ENCODE data around the gene ADD3. TPM values are rescaled to one million over a fixed set of nuclear protein-coding genes. Genes with fewer than 3 reads are reported as not detected.

ADD3 gene
- total and polyA plus RNA-seq, 4 donors = 15.4 to 55.9 (median 22.8) TPM

DNA sequence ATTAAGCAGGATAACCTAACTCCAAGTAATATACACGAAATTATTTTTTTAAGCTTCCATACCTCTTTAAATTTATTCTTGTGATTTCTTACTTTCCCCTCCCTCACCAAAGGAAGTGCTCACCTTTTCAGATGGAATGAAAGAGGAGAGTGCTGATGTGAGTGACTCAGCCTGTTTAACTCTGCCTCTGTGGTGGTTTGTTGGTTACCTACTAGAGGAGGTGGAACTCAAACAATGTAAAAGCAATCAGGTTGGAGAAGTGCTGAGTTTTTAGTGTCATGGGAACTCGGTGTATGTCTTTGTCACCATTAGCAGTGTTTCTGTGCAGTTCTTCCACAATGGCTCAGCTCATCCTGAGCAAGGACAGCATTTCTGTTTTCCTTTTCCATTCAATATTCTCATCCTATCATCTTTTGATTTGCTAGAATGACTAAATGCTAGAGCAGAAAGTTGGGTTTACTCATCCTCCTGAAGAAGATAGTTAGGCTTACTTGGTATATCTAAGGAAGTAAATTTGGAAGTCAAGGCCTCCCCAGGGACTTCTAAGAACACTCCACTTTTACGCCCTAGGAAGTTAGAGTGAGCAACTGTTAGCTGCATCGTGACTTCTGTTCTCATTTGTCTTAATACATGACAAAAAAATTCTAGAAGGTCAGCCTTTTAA, 6.0 kb downstream of the ADD3 start:
- H3K9ac ChIP-seq (ENCODE audit: low read depth in 1 of 2, low read length in 2 of 2) = no peak overlapping the region
- DNase-seq (ENCODE audit: low spot score) = no peak
- TF ChIP-seq EGR1 (IDR thresholded peaks at IDR 0.05; ENCODE audit: low read depth in 2 of 2) (no peak), RAD21 (IDR thresholded peaks at IDR 0.05) (no peak), MAX (IDR thresholded peaks at IDR 0.05) (no peak), RXRA (IDR thresholded peaks at IDR 0.05) (no peak), YY1 (IDR thresholded peaks at IDR 0.05) (no peak), JUND (IDR thresholded peaks at IDR 0.05) (no peak), NR2F2 (IDR thresholded peaks at IDR 0.05) (no peak), SP1 (IDR thresholded peaks at IDR 0.05) (no peak), GABPA (IDR thresholded peaks at IDR 0.05 in 1 of 2, conservative IDR thresholded peaks at IDR 0.05 in 1 of 2) (no peak), HNF4G (IDR thresholded peaks at IDR 0.05) (no peak), HNF4A (conservative IDR thresholded peaks at IDR 0.05) (no peak), TAF1 (conservative IDR thresholded peaks at IDR 0.05) (no peak), FOXA1 (IDR thresholded peaks at IDR 0.05) (no peak), FOXA2 (IDR thresholded peaks at IDR 0.05) (no peak)
- TF ChIP-seq, protein P1, sequence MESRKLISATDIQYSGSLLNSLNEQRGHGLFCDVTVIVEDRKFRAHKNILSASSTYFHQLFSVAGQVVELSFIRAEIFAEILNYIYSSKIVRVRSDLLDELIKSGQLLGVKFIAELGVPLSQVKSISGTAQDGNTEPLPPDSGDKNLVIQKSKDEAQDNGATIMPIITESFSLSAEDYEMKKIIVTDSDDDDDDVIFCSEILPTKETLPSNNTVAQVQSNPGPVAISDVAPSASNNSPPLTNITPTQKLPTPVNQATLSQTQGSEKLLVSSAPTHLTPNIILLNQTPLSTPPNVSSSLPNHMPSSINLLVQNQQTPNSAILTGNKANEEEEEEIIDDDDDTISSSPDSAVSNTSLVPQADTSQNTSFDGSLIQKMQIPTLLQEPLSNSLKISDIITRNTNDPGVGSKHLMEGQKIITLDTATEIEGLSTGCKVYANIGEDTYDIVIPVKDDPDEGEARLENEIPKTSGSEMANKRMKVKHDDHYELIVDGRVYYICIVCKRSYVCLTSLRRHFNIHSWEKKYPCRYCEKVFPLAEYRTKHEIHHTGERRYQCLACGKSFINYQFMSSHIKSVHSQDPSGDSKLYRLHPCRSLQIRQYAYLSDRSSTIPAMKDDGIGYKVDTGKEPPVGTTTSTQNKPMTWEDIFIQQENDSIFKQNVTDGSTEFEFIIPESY (IDR thresholded peaks at IDR 0.05) = no peak
- TF ChIP-seq, protein P2, sequence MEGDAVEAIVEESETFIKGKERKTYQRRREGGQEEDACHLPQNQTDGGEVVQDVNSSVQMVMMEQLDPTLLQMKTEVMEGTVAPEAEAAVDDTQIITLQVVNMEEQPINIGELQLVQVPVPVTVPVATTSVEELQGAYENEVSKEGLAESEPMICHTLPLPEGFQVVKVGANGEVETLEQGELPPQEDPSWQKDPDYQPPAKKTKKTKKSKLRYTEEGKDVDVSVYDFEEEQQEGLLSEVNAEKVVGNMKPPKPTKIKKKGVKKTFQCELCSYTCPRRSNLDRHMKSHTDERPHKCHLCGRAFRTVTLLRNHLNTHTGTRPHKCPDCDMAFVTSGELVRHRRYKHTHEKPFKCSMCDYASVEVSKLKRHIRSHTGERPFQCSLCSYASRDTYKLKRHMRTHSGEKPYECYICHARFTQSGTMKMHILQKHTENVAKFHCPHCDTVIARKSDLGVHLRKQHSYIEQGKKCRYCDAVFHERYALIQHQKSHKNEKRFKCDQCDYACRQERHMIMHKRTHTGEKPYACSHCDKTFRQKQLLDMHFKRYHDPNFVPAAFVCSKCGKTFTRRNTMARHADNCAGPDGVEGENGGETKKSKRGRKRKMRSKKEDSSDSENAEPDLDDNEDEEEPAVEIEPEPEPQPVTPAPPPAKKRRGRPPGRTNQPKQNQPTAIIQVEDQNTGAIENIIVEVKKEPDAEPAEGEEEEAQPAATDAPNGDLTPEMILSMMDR (IDR thresholded peaks at IDR 0.05; ENCODE audit: low read depth, low read length, missing input control) = no peak
- TF ChIP-seq, protein P3, sequence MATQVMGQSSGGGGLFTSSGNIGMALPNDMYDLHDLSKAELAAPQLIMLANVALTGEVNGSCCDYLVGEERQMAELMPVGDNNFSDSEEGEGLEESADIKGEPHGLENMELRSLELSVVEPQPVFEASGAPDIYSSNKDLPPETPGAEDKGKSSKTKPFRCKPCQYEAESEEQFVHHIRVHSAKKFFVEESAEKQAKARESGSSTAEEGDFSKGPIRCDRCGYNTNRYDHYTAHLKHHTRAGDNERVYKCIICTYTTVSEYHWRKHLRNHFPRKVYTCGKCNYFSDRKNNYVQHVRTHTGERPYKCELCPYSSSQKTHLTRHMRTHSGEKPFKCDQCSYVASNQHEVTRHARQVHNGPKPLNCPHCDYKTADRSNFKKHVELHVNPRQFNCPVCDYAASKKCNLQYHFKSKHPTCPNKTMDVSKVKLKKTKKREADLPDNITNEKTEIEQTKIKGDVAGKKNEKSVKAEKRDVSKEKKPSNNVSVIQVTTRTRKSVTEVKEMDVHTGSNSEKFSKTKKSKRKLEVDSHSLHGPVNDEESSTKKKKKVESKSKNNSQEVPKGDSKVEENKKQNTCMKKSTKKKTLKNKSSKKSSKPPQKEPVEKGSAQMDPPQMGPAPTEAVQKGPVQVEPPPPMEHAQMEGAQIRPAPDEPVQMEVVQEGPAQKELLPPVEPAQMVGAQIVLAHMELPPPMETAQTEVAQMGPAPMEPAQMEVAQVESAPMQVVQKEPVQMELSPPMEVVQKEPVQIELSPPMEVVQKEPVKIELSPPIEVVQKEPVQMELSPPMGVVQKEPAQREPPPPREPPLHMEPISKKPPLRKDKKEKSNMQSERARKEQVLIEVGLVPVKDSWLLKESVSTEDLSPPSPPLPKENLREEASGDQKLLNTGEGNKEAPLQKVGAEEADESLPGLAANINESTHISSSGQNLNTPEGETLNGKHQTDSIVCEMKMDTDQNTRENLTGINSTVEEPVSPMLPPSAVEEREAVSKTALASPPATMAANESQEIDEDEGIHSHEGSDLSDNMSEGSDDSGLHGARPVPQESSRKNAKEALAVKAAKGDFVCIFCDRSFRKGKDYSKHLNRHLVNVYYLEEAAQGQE (IDR thresholded peaks at IDR 0.05) = no peak
- TF ChIP-seq, protein P4, sequence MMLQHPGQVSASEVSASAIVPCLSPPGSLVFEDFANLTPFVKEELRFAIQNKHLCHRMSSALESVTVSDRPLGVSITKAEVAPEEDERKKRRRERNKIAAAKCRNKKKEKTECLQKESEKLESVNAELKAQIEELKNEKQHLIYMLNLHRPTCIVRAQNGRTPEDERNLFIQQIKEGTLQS (IDR thresholded peaks at IDR 0.05) = no peak
- no peaks in the 10 kb centered on the region for H3K27me3 ChIP-seq (ENCODE audit: control insufficient read depth in 4 of 4, insufficient read depth in 4 of 4, low read length in 3 of 4)
- peaks cover 5 to 23% (median 22%) of the 10 kb centered on the region in 4 donors for H3K4me1 ChIP-seq (ENCODE audit: control insufficient read depth in 4 of 4, insufficient read depth in 4 of 4, low read length in 3 of 4)
- H3K27ac ChIP-seq (ENCODE audit: low read depth in 1 of 2, low read length in 2 of 2) = no peak overlapping the region
- no peaks in the 10 kb centered on the region for H3K36me3 ChIP-seq (ENCODE audit: control insufficient read depth in 4 of 4, insufficient read depth in 3 of 4, low read depth in 1 of 4, low read length in 3 of 4)
- WGBS = 59% methylated on average over 4 of the region's 4 CpGs
- H3K4me3 ChIP-seq (ENCODE audit: low read depth in 1 of 3, low read length in 3 of 3) = no peak overlapping the region
- H3K9me3 ChIP-seq (ENCODE audit: control insufficient read depth in 4 of 4, low read length in 3 of 4) = no peaks in the 10 kb centered on the region
